K562 (cell line): Measurements from ENCODE around the gene HP1BP3. TPM values are rescaled to one million over a fixed set of nuclear protein-coding genes. Genes with fewer than 3 reads are reported as not detected.

Source experiments
- CC2D1A ChIP-seq: fragments of 450-650 bp; IDR thresholded peaks from 2 replicates; pipeline ENCODE4 v1.6.1; 2017; ENCODE audit warnings: mild to moderate bottlenecking
- ETS1 ChIP-seq: conservative IDR thresholded peaks from 2 replicates; pipeline ENCODE4 v1.6.1; 2011; ENCODE audit warnings: low read depth, mild to moderate bottlenecking, low read length; ENCODE audit not compliant: control insufficient read depth
- IRF2 ChIP-seq: sonication (generic); formaldehyde crosslinking; IDR thresholded peaks from 2 replicates; pipeline ENCODE4 v1.8.1; 2022; ENCODE audit warnings: mild to moderate bottlenecking, missing genetic modification reagents
- KDM1A ChIP-seq, 2 experiments: fragments of 450-650 bp; IDR thresholded peaks; 2 replicates each; pipeline ENCODE4 v1.6.1; 2016; ENCODE audit warnings: mild to moderate bottlenecking in 2 of 2
- SIN3B ChIP-seq: fragments of 450-650 bp; IDR thresholded peaks from 2 replicates; pipeline ENCODE4 v1.6.1; 2017; ENCODE audit warnings: low read depth, mild to moderate bottlenecking, moderate library complexity
- SMARCA5 ChIP-seq: fragments of 450-650 bp; IDR thresholded peaks from 2 replicates; pipeline ENCODE4 v1.6.1; 2016
- TCF7 ChIP-seq: sonication (generic); IDR thresholded peaks from 2 replicates; pipeline ENCODE4 v1.6.1; 2016; ENCODE audit warnings: antibody characterized with exemption, borderline replicate concordance
- TEAD2 ChIP-seq: fragments of 450-650 bp; IDR thresholded peaks from 2 replicates; pipeline ENCODE4 v1.6.1; 2016; ENCODE audit warnings: missing genetic modification characterization, control low read depth, missing compliant biosample characterization
- TRIM24 ChIP-seq, 2 experiments: fragments of 450-650 bp; IDR thresholded peaks; 2 replicates each; pipeline ENCODE4 v1.6.1; 2016
- ZBTB26 ChIP-seq: fragments of 450-650 bp; formaldehyde crosslinking; IDR thresholded peaks from 2 replicates; pipeline ENCODE4 v1.4.0; 2022; ENCODE audit warnings: missing genetic modification characterization
- ZNF143 ChIP-seq: sonication (generic); formaldehyde crosslinking; IDR thresholded peaks from 2 replicates; pipeline ENCODE4 v1.9.0; 2022; ENCODE audit warnings: mild to moderate bottlenecking, missing genetic modification reagents
- polyA plus RNA-seq, 8 experiments: library from polyadenylated mRNA; depleted of rRNA in 4 of 8; stranded (reverse) in 5 of 8; unstranded in 3 of 8; fragments of >200 nt; fragmentation: Nextera tagmentation in 2 of 8; fragmentation: Illumina TruSeq in 1 of 8; extraction: Ambion mirVana in 2 of 8; extraction: Trizol in 1 of 8; gene quantifications; 2 replicates each; pipeline versions ENCODE4 v1.2.1 to v1.2.3, GENCODE V29; 2011 to 2014; ENCODE audit warnings: inconsistent platforms in 1 of 8, missing spikeins in 1 of 8
- total RNA-seq, 7 experiments: library from RNA; depleted of rRNA in 6 of 7; stranded (reverse); fragments of >200 nt in 6 of 7; fragmentation: Illumina TruSeq in 2 of 7; extraction: Trizol in 2 of 7; gene quantifications; 2 replicates each; pipeline versions ENCODE4 v1.2.1 to v1.2.3, GENCODE V29; 2011 to 2021; ENCODE audit warnings: low replicate concordance in 1 of 7
- TF ChIP-seq, protein P1 (sequence below): sonication (generic); formaldehyde crosslinking; IDR thresholded peaks from 2 replicates; pipeline ENCODE4 v1.8.0; 2023; ENCODE audit warnings: missing genetic modification reagents, mild to moderate bottlenecking, borderline replicate concordance
- TF ChIP-seq, protein P2 (sequence below): sonication (generic); formaldehyde crosslinking; IDR thresholded peaks from 2 replicates; pipeline ENCODE4 v1.8.0; 2022; ENCODE audit warnings: missing genetic modification reagents, mild to moderate bottlenecking, moderate library complexity, borderline replicate concordance
- TF ChIP-seq, protein P3 (sequence below): fragments of 250-450 bp; sonication (Bioruptor Pico); IDR thresholded peaks from 2 replicates; pipeline ENCODE4 v1.5.0; 2021

HP1BP3 gene
- total and polyA plus RNA-seq, 9 of the 15 experiments (the other 6 are each of a cell fraction or from before 2014, with no cell fraction given): 57.3 to 513 (median 240) TPM

GRCh38 chr1:20727746-20728316 is 59.3 kb downstream of the HP1BP3 start (continued):
- TF ChIP-seq, protein P1, sequence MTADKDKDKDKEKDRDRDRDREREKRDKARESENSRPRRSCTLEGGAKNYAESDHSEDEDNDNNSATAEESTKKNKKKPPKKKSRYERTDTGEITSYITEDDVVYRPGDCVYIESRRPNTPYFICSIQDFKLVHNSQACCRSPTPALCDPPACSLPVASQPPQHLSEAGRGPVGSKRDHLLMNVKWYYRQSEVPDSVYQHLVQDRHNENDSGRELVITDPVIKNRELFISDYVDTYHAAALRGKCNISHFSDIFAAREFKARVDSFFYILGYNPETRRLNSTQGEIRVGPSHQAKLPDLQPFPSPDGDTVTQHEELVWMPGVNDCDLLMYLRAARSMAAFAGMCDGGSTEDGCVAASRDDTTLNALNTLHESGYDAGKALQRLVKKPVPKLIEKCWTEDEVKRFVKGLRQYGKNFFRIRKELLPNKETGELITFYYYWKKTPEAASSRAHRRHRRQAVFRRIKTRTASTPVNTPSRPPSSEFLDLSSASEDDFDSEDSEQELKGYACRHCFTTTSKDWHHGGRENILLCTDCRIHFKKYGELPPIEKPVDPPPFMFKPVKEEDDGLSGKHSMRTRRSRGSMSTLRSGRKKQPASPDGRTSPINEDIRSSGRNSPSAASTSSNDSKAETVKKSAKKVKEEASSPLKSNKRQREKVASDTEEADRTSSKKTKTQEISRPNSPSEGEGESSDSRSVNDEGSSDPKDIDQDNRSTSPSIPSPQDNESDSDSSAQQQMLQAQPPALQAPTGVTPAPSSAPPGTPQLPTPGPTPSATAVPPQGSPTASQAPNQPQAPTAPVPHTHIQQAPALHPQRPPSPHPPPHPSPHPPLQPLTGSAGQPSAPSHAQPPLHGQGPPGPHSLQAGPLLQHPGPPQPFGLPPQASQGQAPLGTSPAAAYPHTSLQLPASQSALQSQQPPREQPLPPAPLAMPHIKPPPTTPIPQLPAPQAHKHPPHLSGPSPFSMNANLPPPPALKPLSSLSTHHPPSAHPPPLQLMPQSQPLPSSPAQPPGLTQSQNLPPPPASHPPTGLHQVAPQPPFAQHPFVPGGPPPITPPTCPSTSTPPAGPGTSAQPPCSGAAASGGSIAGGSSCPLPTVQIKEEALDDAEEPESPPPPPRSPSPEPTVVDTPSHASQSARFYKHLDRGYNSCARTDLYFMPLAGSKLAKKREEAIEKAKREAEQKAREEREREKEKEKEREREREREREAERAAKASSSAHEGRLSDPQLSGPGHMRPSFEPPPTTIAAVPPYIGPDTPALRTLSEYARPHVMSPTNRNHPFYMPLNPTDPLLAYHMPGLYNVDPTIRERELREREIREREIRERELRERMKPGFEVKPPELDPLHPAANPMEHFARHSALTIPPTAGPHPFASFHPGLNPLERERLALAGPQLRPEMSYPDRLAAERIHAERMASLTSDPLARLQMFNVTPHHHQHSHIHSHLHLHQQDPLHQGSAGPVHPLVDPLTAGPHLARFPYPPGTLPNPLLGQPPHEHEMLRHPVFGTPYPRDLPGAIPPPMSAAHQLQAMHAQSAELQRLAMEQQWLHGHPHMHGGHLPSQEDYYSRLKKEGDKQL (CRISPR knock-in tag): no peak
- TF ChIP-seq TCF7 (no peak), IRF2 (CRISPR knock-in tag) (no peak), ZBTB26 (CRISPR knock-in tag) (no peak), TRIM24 (IDR thresholded peaks at IDR 0.05) (peak; percentile 44 to 71), SIN3B (no peak), CC2D1A (no peak), SMARCA5 (no peak), ZNF143 (CRISPR knock-in tag) (no peak), ETS1 (no peak), KDM1A (IDR thresholded peaks at IDR 0.05) (no peak), TEAD2 (no peak)
- TF ChIP-seq, protein P2, sequence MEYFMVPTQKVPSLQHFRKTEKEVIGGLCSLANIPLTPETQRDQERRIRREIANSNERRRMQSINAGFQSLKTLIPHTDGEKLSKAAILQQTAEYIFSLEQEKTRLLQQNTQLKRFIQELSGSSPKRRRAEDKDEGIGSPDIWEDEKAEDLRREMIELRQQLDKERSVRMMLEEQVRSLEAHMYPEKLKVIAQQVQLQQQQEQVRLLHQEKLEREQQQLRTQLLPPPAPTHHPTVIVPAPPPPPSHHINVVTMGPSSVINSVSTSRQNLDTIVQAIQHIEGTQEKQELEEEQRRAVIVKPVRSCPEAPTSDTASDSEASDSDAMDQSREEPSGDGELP: peak; percentile 47; the same call in 1 of the 2 replicates
- TF ChIP-seq, protein P3, sequence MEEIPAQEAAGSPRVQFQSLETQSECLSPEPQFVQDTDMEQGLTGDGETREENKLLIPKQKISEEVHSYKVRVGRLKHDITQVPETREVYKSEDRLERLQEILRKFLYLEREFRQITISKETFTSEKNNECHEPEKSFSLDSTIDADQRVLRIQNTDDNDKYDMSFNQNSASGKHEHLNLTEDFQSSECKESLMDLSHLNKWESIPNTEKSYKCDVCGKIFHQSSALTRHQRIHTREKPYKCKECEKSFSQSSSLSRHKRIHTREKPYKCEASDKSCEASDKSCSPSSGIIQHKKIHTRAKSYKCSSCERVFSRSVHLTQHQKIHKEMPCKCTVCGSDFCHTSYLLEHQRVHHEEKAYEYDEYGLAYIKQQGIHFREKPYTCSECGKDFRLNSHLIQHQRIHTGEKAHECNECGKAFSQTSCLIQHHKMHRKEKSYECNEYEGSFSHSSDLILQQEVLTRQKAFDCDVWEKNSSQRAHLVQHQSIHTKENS (CRISPR knock-in tag): no peak
